HepG2 (cell line): ENCODE results near the gene RPS28. TPM values are rescaled to one million over a fixed set of nuclear protein-coding genes. Genes with fewer than 3 reads are reported as not detected.

Experiments
- ARNT ChIP-seq: fragments of 450-650 bp; IDR thresholded peaks from 2 replicates; pipeline ENCODE4 v1.6.1; 2017
- ATRX ChIP-seq: sonication (generic); formaldehyde crosslinking; IDR thresholded peaks from 2 replicates; pipeline ENCODE4 v1.4.0; 2020; ENCODE audit warnings: missing genetic modification reagents, borderline replicate concordance
- CBFB ChIP-seq: sonication (generic); formaldehyde crosslinking; IDR thresholded peaks from 2 replicates; pipeline ENCODE4 v1.4.0; 2020; ENCODE audit warnings: missing genetic modification reagents
- CENPT ChIP-seq: sonication (generic); formaldehyde crosslinking; IDR thresholded peaks from 2 replicates; pipeline ENCODE4 v1.8.0; 2022; ENCODE audit warnings: low read depth, mild to moderate bottlenecking, moderate library complexity, missing genetic modification reagents
- ISX ChIP-seq: sonication (generic); formaldehyde crosslinking; conservative IDR thresholded peaks from 2 replicates; pipeline ENCODE4 v1.5.0; 2020; ENCODE audit warnings: missing genetic modification reagents
- LCORL ChIP-seq, 2 experiments: fragments of 450-650 bp in 1 of 2; sonication (generic) in 1 of 2; formaldehyde crosslinking in 1 of 2; IDR thresholded peaks; 2 replicates each; pipeline versions ENCODE4 v1.5.0 to v1.6.1; 2017 to 2020; ENCODE audit warnings: antibody characterized with exemption in 1 of 2, missing genetic modification reagents in 1 of 2
- MED1 ChIP-seq: sonication (generic); formaldehyde crosslinking; IDR thresholded peaks from 2 replicates; pipeline ENCODE4 v1.4.0; 2020; ENCODE audit warnings: missing genetic modification reagents
- NBN ChIP-seq: fragments of 450-650 bp; conservative IDR thresholded peaks from 2 replicates; pipeline ENCODE4 v1.6.1; 2017
- NONO ChIP-seq, 2 experiments: fragments of 450-650 bp in 1 of 2; sonication (generic) in 1 of 2; formaldehyde crosslinking in 1 of 2; IDR thresholded peaks in 1 of 2; conservative IDR thresholded peaks in 1 of 2; 2 replicates each; pipeline versions ENCODE4 v1.6.1 to v1.8.0; 2017 to 2022; ENCODE audit warnings: mild to moderate bottlenecking in 1 of 2, missing genetic modification reagents in 1 of 2, moderate library complexity in 1 of 2
- TAF1 ChIP-seq: sonication (generic); formaldehyde crosslinking; IDR thresholded peaks from 2 replicates; pipeline ENCODE4 v1.4.0; 2020; ENCODE audit warnings: missing genetic modification reagents
- TEAD2 ChIP-seq: sonication (generic); formaldehyde crosslinking; IDR thresholded peaks from 2 replicates; pipeline ENCODE4 v1.9.0; 2021; ENCODE audit warnings: missing genetic modification reagents
- TEAD3 ChIP-seq: optimal IDR thresholded peaks from 2 replicates; pipeline ENCODE3; 2016; ENCODE audit warnings: borderline replicate concordance
- TGIF2 ChIP-seq: IDR thresholded peaks from 2 replicates; pipeline ENCODE4 v1.6.1; 2016; ENCODE audit warnings: control low read depth, missing compliant biosample characterization
- ZFP36 ChIP-seq: fragments of 150-350 bp; IDR thresholded peaks from 2 replicates; pipeline ENCODE4 v1.6.1; 2018; ENCODE audit warnings: borderline replicate concordance, low read length, low read depth; ENCODE audit not compliant: partially characterized antibody
- ZNF230 ChIP-seq: sonication (generic); formaldehyde crosslinking; IDR thresholded peaks from 2 replicates; pipeline ENCODE4 v1.4.0; 2020; ENCODE audit warnings: mild to moderate bottlenecking, missing genetic modification reagents
- ZNF484 ChIP-seq: sonication (generic); formaldehyde crosslinking; IDR thresholded peaks from 2 replicates; pipeline ENCODE4 v1.5.1; 2020; ENCODE audit warnings: mild to moderate bottlenecking, low read depth, missing genetic modification reagents, borderline replicate concordance
- ZNF543 ChIP-seq: sonication (generic); formaldehyde crosslinking; IDR thresholded peaks from 2 replicates; pipeline ENCODE4 v1.4.0; 2020; ENCODE audit warnings: mild to moderate bottlenecking, missing genetic modification reagents
- ZNF576 ChIP-seq: sonication (generic); formaldehyde crosslinking; IDR thresholded peaks from 2 replicates; pipeline ENCODE4 v1.4.0; 2020; ENCODE audit warnings: mild to moderate bottlenecking, missing genetic modification reagents
- ZNF674 ChIP-seq: sonication (generic); formaldehyde crosslinking; IDR thresholded peaks from 2 replicates; pipeline ENCODE4 v1.5.0; 2020; ENCODE audit warnings: low read depth, mild to moderate bottlenecking, missing genetic modification reagents
- ZNF703 ChIP-seq: sonication (generic); formaldehyde crosslinking; IDR thresholded peaks from 2 replicates; pipeline ENCODE4 v1.5.1; 2020; ENCODE audit warnings: missing genetic modification reagents, mild to moderate bottlenecking, moderate library complexity, borderline replicate concordance
- polyA plus RNA-seq, 8 experiments: library from polyadenylated mRNA; depleted of rRNA in 3 of 8; stranded (reverse) in 7 of 8; unstranded in 1 of 8; fragments of >200 nt; fragmentation: Illumina TruSeq in 4 of 8; extraction: Trizol in 4 of 8; gene quantifications; 2 replicates each; pipeline versions ENCODE4 v1.2.1 to v1.2.3, GENCODE V29; 2011 to 2016; ENCODE audit warnings: low read depth in 4 of 8, missing spikeins in 1 of 8, mixed read lengths in 1 of 8; ENCODE audit not compliant: insufficient read depth in 1 of 8
- total RNA-seq, 5 experiments: library from RNA; depleted of rRNA; stranded (reverse); fragments of >200 nt; fragmentation: Illumina TruSeq; extraction: Trizol; gene quantifications; 2 replicates each; pipeline ENCODE4 v1.2.3, GENCODE V29; 2016; ENCODE audit warnings: low read depth in 1 of 5
- TF ChIP-seq, protein P1 (sequence below): sonication (generic); formaldehyde crosslinking; IDR thresholded peaks from 2 replicates; pipeline ENCODE4 v1.8.1; 2022; ENCODE audit warnings: low read depth, mild to moderate bottlenecking, missing genetic modification reagents
- TF ChIP-seq, protein P2 (sequence below), 2 experiments: sonication (generic) in 1 of 2; formaldehyde crosslinking in 1 of 2; IDR thresholded peaks; 2 replicates each; pipeline versions ENCODE4 v1.5.1 to v1.6.1; 2011 to 2020; ENCODE audit warnings: borderline replicate concordance in 1 of 2, low read depth in 1 of 2, low read length in 1 of 2, mild to moderate bottlenecking in 1 of 2, missing genetic modification reagents in 1 of 2, moderate library complexity in 1 of 2
- TF ChIP-seq, protein P3 (sequence below): sonication (generic); formaldehyde crosslinking; IDR thresholded peaks from 2 replicates; pipeline ENCODE4 v1.5.0; 2020; ENCODE audit warnings: missing genetic modification reagents

RPS28 gene
- total and polyA plus RNA-seq, 2 of the 13 experiments (the other 11 are each of a cell fraction or from before 2014, with no cell fraction given) = 281 to 545 TPM

GRCh38 chr19:8321067-8321985 is at the start of gene RPS28, which contains the start of gene NDUFA7 (continued):
- TF ChIP-seq CENPT (CRISPR knock-in tag) (no peak), ZFP36 (no peak), MED1 (CRISPR knock-in tag) (peak; percentile 69), ATRX (CRISPR knock-in tag) (no peak), ZNF484 (CRISPR knock-in tag) (no peak), TEAD2 (no peak), NBN (no peak), LCORL (IDR thresholded peaks at IDR 0.05) (no peak), LCORL (CRISPR knock-in tag; IDR thresholded peaks at IDR 0.05) (peak; percentile 20; the same call in 1 of the 2 replicates), ZNF674 (0 out of 2 replicates have a peak, but pooled peaks have one; percentile 90), ZNF230 (CRISPR knock-in tag) (no peak), ISX (CRISPR knock-in tag) (no peak), NONO (IDR thresholded peaks at IDR 0.05) (no peak), NONO (CRISPR knock-in tag; conservative IDR thresholded peaks at IDR 0.05) (peak; percentile 85), ZNF543 (CRISPR knock-in tag) (no peak), TEAD3 (CRISPR knock-in tag) (no peak), ZNF576 (CRISPR knock-in tag) (peak; percentile 82; the same call in 1 of the 2 replicates), TGIF2 (CRISPR knock-in tag) (peak; percentile 80; the same call in 1 of the 2 replicates), CBFB (peak; percentile 80), ZNF703 (CRISPR knock-in tag) (no peak), ARNT (no peak), TAF1 (CRISPR knock-in tag) (peak; percentile 94)
- TF ChIP-seq, protein P1, sequence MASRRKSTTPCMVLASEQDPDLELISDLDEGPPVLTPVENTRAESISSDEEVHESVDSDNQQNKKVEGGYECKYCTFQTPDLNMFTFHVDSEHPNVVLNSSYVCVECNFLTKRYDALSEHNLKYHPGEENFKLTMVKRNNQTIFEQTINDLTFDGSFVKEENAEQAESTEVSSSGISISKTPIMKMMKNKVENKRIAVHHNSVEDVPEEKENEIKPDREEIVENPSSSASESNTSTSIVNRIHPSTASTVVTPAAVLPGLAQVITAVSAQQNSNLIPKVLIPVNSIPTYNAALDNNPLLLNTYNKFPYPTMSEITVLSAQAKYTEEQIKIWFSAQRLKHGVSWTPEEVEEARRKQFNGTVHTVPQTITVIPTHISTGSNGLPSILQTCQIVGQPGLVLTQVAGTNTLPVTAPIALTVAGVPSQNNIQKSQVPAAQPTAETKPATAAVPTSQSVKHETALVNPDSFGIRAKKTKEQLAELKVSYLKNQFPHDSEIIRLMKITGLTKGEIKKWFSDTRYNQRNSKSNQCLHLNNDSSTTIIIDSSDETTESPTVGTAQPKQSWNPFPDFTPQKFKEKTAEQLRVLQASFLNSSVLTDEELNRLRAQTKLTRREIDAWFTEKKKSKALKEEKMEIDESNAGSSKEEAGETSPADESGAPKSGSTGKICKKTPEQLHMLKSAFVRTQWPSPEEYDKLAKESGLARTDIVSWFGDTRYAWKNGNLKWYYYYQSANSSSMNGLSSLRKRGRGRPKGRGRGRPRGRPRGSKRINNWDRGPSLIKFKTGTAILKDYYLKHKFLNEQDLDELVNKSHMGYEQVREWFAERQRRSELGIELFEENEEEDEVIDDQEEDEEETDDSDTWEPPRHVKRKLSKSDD (CRISPR knock-in tag) = peak; percentile 92; the same call in 1 of the 2 replicates
- TF ChIP-seq, protein P2, sequence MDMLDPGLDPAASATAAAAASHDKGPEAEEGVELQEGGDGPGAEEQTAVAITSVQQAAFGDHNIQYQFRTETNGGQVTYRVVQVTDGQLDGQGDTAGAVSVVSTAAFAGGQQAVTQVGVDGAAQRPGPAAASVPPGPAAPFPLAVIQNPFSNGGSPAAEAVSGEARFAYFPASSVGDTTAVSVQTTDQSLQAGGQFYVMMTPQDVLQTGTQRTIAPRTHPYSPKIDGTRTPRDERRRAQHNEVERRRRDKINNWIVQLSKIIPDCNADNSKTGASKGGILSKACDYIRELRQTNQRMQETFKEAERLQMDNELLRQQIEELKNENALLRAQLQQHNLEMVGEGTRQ (IDR thresholded peaks at IDR 0.05; ENCODE audit: low read depth, low read length) = peak; percentile 76
- TF ChIP-seq, protein P2 (CRISPR knock-in tag; IDR thresholded peaks at IDR 0.05; ENCODE audit: borderline replicate concordance) = peak; percentile 91; the same call in 1 of the 2 replicates
- TF ChIP-seq, protein P3, sequence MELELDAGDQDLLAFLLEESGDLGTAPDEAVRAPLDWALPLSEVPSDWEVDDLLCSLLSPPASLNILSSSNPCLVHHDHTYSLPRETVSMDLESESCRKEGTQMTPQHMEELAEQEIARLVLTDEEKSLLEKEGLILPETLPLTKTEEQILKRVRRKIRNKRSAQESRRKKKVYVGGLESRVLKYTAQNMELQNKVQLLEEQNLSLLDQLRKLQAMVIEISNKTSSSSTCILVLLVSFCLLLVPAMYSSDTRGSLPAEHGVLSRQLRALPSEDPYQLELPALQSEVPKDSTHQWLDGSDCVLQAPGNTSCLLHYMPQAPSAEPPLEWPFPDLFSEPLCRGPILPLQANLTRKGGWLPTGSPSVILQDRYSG (CRISPR knock-in tag) = no peak
